Glutamatergic neuron (in vitro differentiated cells): ENCODE results near the gene CCDC50. TPM values are rescaled to one million over a fixed set of nuclear protein-coding genes. Genes with fewer than 3 reads are reported as not detected.

Source experiments
- DNase-seq: peaks from one replicate; pipeline ENCODE4 v3.0.0; 2022
- H3K27ac Mint-ChIP-seq: one replicate; pipeline ENCODE4 v1.8.0; 2020; ENCODE audit warnings: mild to moderate bottlenecking, mixed read lengths, inconsistent platforms; ENCODE audit not compliant: unreplicated experiment
- H3K27me3 Mint-ChIP-seq: one replicate; pipeline ENCODE4 v1.8.0; 2020; ENCODE audit warnings: mild to moderate bottlenecking, moderate library complexity, mixed read lengths, inconsistent platforms; ENCODE audit not compliant: unreplicated experiment
- H3K36me3 Mint-ChIP-seq: one replicate; pipeline ENCODE4 v1.8.0; 2020; ENCODE audit warnings: mild to moderate bottlenecking, mixed read lengths, inconsistent platforms; ENCODE audit not compliant: unreplicated experiment
- H3K4me1 Mint-ChIP-seq: one replicate; pipeline ENCODE4 v1.8.0; 2020; ENCODE audit warnings: mild to moderate bottlenecking, low read depth, mixed read lengths, inconsistent platforms; ENCODE audit not compliant: unreplicated experiment
- H3K4me3 Mint-ChIP-seq: one replicate; pipeline ENCODE4 v1.8.0; 2020; ENCODE audit warnings: mild to moderate bottlenecking, mixed read lengths, inconsistent platforms; ENCODE audit not compliant: unreplicated experiment
- H3K9me3 Mint-ChIP-seq: one replicate; pipeline ENCODE4 v1.8.0; 2020; ENCODE audit warnings: mild to moderate bottlenecking, moderate library complexity, mixed read lengths, inconsistent platforms; ENCODE audit not compliant: unreplicated experiment
- total RNA-seq: library from RNA; stranded (reverse); fragmentation: NEBNext Ultra II Directional; extraction: Animal tissue kit (Norgen Biotek cat#: 25700); gene quantifications from one replicate; pipeline ENCODE4 v1.2.1, GENCODE V29; 2021; ENCODE audit not compliant: unreplicated experiment
- TF ChIP-seq, protein P1 (sequence below): fragments of 200-600 bp; sonication (generic); IDR thresholded peaks from one replicate; pipeline ENCODE4 v1.5.0; 2021; ENCODE audit not compliant: partially characterized antibody, unreplicated experiment

The CCDC50 gene
- total RNA-seq, 1 donor from 2014 or later, result 144 TPM

DNA sequence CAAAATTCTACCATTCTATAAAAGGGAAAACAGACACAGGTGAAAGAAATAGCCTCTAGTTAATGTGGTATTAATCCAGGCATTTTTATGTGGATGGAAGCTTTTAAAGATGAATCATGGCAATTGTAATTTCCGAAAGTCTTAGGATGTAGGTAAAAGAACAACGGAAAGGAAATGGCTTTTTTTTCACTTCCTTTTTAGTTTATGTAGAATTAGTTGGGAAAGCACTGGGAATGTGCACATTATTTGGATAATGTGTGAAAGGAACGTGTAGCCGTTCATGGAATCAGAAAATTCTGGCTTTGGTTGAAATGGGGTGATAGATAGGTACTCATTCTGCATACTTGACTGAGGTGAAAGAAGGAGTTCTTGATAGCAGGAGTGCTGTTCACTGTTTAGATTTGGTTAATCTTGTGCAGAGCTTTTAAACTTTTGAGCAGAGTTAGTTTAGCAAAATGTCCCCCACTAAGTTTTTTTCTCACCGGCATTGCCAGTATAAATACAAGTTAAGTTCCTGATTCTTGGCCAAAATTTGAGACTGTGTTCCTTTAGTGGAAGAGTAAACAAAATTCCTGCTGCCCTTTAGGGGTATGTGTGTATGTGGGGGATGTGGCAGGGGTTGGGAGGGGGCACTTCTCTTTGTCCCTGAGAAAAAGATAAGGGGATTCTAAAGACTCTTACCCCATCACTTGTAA, 21.3 kb downstream of the CCDC50 start:
- DNase-seq, result no peak
- Mint-ChIP-seq H3K27me3 (no peaks in the 10 kb centered on the region), H3K36me3 (no peaks in the 10 kb centered on the region), H3K4me3 (no peak overlapping the region), H3K27ac (no peak overlapping the region), H3K4me1 (peaks cover 24% of the 10 kb centered on the region), H3K9me3 (no peaks in the 10 kb centered on the region)
- TF ChIP-seq, protein P1, sequence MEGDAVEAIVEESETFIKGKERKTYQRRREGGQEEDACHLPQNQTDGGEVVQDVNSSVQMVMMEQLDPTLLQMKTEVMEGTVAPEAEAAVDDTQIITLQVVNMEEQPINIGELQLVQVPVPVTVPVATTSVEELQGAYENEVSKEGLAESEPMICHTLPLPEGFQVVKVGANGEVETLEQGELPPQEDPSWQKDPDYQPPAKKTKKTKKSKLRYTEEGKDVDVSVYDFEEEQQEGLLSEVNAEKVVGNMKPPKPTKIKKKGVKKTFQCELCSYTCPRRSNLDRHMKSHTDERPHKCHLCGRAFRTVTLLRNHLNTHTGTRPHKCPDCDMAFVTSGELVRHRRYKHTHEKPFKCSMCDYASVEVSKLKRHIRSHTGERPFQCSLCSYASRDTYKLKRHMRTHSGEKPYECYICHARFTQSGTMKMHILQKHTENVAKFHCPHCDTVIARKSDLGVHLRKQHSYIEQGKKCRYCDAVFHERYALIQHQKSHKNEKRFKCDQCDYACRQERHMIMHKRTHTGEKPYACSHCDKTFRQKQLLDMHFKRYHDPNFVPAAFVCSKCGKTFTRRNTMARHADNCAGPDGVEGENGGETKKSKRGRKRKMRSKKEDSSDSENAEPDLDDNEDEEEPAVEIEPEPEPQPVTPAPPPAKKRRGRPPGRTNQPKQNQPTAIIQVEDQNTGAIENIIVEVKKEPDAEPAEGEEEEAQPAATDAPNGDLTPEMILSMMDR, result no peak

DNA sequence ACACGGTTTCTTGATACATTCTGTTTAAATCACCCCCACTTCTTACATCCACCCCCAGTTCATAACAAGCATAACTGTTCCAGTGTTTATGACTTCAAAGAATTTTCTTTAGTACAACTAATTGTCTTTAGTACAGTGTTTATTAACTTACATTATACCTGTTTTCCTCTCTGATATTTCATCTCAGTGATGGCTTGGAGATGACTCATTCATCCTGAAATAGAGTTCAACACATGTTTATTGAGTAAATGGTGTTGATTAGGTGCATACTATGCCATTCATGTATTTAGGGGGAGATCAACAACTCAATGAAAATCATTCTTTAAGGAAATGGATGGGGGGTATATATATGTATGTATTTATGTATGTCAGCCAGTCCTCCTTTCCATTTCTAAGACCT, 22.8 kb downstream of the CCDC50 start:
- Mint-ChIP-seq H3K4me3 (no peak overlapping the region), H3K4me1 (peaks cover 26% of the 10 kb centered on the region), H3K9me3 (no peaks in the 10 kb centered on the region), H3K36me3 (no peaks in the 10 kb centered on the region), H3K27ac (no peak overlapping the region), H3K27me3 (no peaks in the 10 kb centered on the region)
- DNase-seq, result no peak
- TF ChIP-seq, protein P1, result no peak

DNA sequence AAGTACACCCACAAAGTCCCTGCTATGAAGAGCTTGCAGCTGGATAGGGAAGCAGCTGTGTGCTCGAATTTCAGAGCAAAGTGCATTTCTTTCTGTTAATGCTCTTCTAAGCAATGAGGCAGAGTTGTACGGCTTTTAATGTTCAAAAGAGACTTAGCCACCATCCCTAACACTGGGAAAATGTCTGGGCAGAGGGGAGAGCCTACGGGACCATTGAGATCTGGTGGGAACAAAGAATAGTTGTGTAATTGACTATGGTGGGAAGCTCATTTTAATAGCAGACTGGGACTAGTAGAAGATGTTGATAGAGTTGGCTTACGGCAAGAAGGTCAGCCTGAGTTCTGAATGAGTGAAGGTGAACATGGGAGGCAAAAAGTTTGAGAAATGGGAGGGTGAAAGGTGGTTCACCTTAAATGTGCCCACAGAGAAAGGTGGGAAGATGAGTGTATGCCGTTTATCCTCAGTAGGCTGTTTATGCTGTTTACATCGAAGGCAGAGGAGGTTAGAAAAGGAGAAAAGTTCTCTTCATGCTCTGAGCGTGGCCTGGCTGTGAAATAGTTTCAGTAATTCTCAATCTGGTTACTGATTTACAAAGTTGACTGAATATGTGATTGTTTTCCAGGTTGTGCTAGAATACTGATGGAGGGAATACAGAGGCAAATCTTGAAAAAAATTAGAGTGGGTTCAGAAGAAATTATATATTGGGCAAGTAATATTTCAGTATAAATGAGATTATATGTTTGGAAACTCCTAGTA, 24.0 kb downstream of the CCDC50 start:
- no peak overlapping the region for H3K27ac Mint-ChIP-seq
- no peak for DNase-seq
- no peaks in the 10 kb centered on the region for H3K36me3 Mint-ChIP-seq
- H3K4me1 Mint-ChIP-seq, result peaks cover 23% of the 10 kb centered on the region
- no peaks in the 10 kb centered on the region for H3K27me3 Mint-ChIP-seq
- H3K4me3 Mint-ChIP-seq, result no peak overlapping the region
- H3K9me3 Mint-ChIP-seq, result no peaks in the 10 kb centered on the region
- TF ChIP-seq, protein P1, result no peak

DNA sequence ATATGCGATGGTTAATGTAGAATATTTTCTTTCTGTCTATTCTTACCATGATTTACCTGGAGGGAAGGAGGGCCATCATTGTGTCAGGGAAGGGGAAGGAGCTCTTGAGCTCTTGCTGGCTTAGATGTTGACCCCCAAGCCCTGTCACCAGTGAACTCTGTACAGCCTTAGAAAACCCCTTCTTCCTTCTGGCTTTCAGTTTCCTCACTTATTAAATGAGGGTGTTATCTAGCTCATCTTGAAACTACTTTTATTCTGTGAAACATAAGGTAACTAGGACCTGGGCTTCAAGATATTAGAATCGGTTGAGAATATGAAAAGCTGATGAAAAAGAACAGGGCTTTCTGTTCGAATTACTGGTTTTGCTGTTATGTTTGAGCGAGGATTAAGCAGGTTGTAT, 26.2 kb downstream of the CCDC50 start:
- H3K4me3 Mint-ChIP-seq, result no peak overlapping the region
- peaks cover 7% of the 10 kb centered on the region for H3K36me3 Mint-ChIP-seq
- TF ChIP-seq, protein P1, result no peak
- peaks cover 24% of the 10 kb centered on the region for H3K4me1 Mint-ChIP-seq
- no peaks in the 10 kb centered on the region for H3K9me3 Mint-ChIP-seq
- H3K27ac Mint-ChIP-seq, result no peak overlapping the region
- H3K27me3 Mint-ChIP-seq, result peaks cover 3% of the 10 kb centered on the region
- no peak for DNase-seq
